ENCODE measurements around the gene STIL. TPM values are rescaled to one million over a fixed set of nuclear protein-coding genes. Genes with fewer than 3 reads are reported as not detected.

STIL gene
- total and polyA plus RNA-seq, 4 donors: 0.26 to 20.5 (median 0.75) TPM

- TF ChIP-seq CTCF (IDR thresholded peaks at IDR 0.05; ENCODE audit: low read depth, low read length, missing input control): no peak
- TF ChIP-seq ATF3 (IDR thresholded peaks at IDR 0.05): no peak
- no peak for TF ChIP-seq RAD21 (IDR thresholded peaks at IDR 0.05)
Measured at GRCh38 chr1:47232187-47232874, 81.6 kb downstream of the STIL start, which contains the start of gene TAL1 (continued).

GRCh38 chr1:47231301-47232186 is 82.4 kb downstream of the STIL start:
- WGBS: 6% methylated on average over 62 of the region's 62 CpGs
- Histone ChIP-seq H3K36me3 (ENCODE audit: control insufficient read depth in 4 of 4, insufficient read depth in 3 of 4, low read depth in 1 of 4, low read length in 3 of 4) (no peaks in the 10 kb centered on the region), H3K4me1 (ENCODE audit: control insufficient read depth in 4 of 4, insufficient read depth in 4 of 4, low read length in 3 of 4) (peaks cover 0 to 8% (median 5%) of the 10 kb centered on the region in 4 donors), H3K9me3 (ENCODE audit: control insufficient read depth in 4 of 4, low read length in 3 of 4) (peaks cover 0 to 1% (median 0%) of the 10 kb centered on the region in 4 donors), H3K4me3 (ENCODE audit: low read depth in 1 of 3, low read length in 3 of 3) (peak overlapping the region in 1 of 3 donors; percentile 19), H3K27me3 (ENCODE audit: control insufficient read depth in 4 of 4, insufficient read depth in 4 of 4, low read length in 3 of 4) (peaks cover 0 to 22% (median 13%) of the 10 kb centered on the region in 4 donors), H3K9ac (ENCODE audit: low read depth in 1 of 2, low read length in 2 of 2) (no peak overlapping the region), H3K27ac (ENCODE audit: low read depth in 1 of 2, low read length in 2 of 2) (peak overlapping the region; percentile 51 to 55)
- DNase-seq (ENCODE audit: low spot score): peak; percentile 79
- TF ChIP-seq ATF3 (IDR thresholded peaks at IDR 0.05): no peak
- no peak for TF ChIP-seq SP1 (IDR thresholded peaks at IDR 0.05)
- TF ChIP-seq FOXA2 (IDR thresholded peaks at IDR 0.05): no peak
- TF ChIP-seq JUND (IDR thresholded peaks at IDR 0.05): no peak
- TF ChIP-seq HNF4A (conservative IDR thresholded peaks at IDR 0.05): no peak
- no peak for TF ChIP-seq HNF4G (IDR thresholded peaks at IDR 0.05)
- TF ChIP-seq CTCF (IDR thresholded peaks at IDR 0.05; ENCODE audit: low read depth, low read length, missing input control): no peak
- TF ChIP-seq REST (IDR thresholded peaks at IDR 0.05): no peak
- no peak for TF ChIP-seq ZBTB33 (IDR thresholded peaks at IDR 0.05)
- no peak for TF ChIP-seq MAX (IDR thresholded peaks at IDR 0.05)

All from liver (tissue), 9 donors.